K562 (cell line): ENCODE measurements around the gene DSP. TPM values are rescaled to one million over a fixed set of nuclear protein-coding genes. Genes with fewer than 3 reads are reported as not detected.

Source experiments
- ATAC-seq: fragments of 200-7000 bp; cut with Tn5 transposase; 3 replicates; pipeline ENCODE4 v1.9.1; 2020; ENCODE audit warnings: moderate library complexity
- BruUV-seq: library from RNA; stranded (reverse); fragments of 400-500 nt; replicated peaks from 2 replicates; lab custom pipeline; 2021; lab: Mats Ljungman, UMichigan
- CTCF ChIA-PET: fragments of 300-600 bp; formaldehyde crosslinking; extraction: SDS; loops from one replicate; lab custom pipeline; 2021; ENCODE audit warnings: low intra/inter-chr PET ratio; lab: Yijun Ruan, JAX
- POLR2A ChIA-PET: fragments of 300-600, 350-650 bp; sonication (Branson Sonifier 250); formaldehyde crosslinking; extraction: SDS; loops from one replicate; lab custom pipeline; 2021; ENCODE audit warnings: antibody characterized with exemption, inconsistent platforms; lab: Yijun Ruan, JAX
- DNase-seq, 4 experiments: peaks; one replicate each; pipeline versions ENCODE4 v3.0.0 to v3.0.0-alpha.2; 2011 to 2018; ENCODE audit warnings: low spot score in 3 of 4, mixed read lengths in 3 of 4; ENCODE audit errors: extremely low read depth in 1 of 4
- FAIRE-seq: peaks from 2 replicates; lab custom pipeline; 2011; peaks lifted over from hg19 to GRCh38; lab: Jason Lieb, UNC
- H2AFZ ChIP-seq: 2 replicates; pipeline ENCODE4 v1.6.0; 2011; ENCODE audit warnings: low read depth, low read length, control low read depth, inconsistent platforms
- H3K27ac ChIP-seq: fragments of 200-600 bp; 3 replicates; pipeline ENCODE4 v1.8.0; 2011; ENCODE audit warnings: low read depth, mild to moderate bottlenecking, control low read depth, inconsistent platforms, low read length, moderate library complexity, mixed read lengths; ENCODE audit errors: extremely low read depth
- H3K27me3 ChIP-seq, 2 experiments: fragments of 300-600 bp in 1 of 2; 2 replicates in 1 of 2; 3 replicates in 1 of 2; pipeline versions ENCODE4 v1.6.0 to v1.8.0; 2011; ENCODE audit warnings: inconsistent platforms in 2 of 2, low read length in 2 of 2, mild to moderate bottlenecking in 1 of 2, mixed read lengths in 1 of 2, moderate library complexity in 1 of 2; ENCODE audit not compliant: control insufficient read depth in 2 of 2, insufficient read depth in 2 of 2
- H3K36me3 ChIP-seq: fragments of 300-600 bp; 3 replicates; pipeline ENCODE4 v1.8.0; 2011; ENCODE audit warnings: mild to moderate bottlenecking, low read length, inconsistent platforms; ENCODE audit not compliant: control insufficient read depth, insufficient read depth
- H3K4me1 ChIP-seq, 2 experiments: fragments of 200-600 bp in 1 of 2; replicated peaks in 1 of 2; 2 replicates in 1 of 2; 3 replicates in 1 of 2; pipeline versions ENCODE4 v1.5.1 to v1.8.0; 2011; ENCODE audit warnings: inconsistent platforms in 2 of 2, low read length in 2 of 2, mild to moderate bottlenecking in 1 of 2, mixed read lengths in 1 of 2, moderate library complexity in 1 of 2; ENCODE audit not compliant: control insufficient read depth in 2 of 2, insufficient read depth in 2 of 2
- H3K4me2 ChIP-seq: 2 replicates; pipeline ENCODE4 v1.6.1; 2011; ENCODE audit warnings: low read length, control low read depth, inconsistent platforms, mixed read lengths; ENCODE audit not compliant: insufficient read depth
- H3K4me3 ChIP-seq: fragments of 200-600 bp; sonication (generic), shearing (Covaris generic); 2 replicates; pipeline ENCODE4 v1.5.1; 2016; ENCODE audit warnings: control low read depth, inconsistent platforms
- H3K79me2 ChIP-seq: fragments of 200-600 bp; 3 replicates; pipeline ENCODE4 v1.8.0; 2011; ENCODE audit warnings: low read length, inconsistent platforms; ENCODE audit not compliant: control insufficient read depth, insufficient read depth
- H3K9ac ChIP-seq, 2 experiments: 2 replicates each; pipeline versions ENCODE4 v1.6.0 to v1.6.1; 2011; ENCODE audit warnings: low read depth in 2 of 2, low read length in 2 of 2, control low read depth in 1 of 2, inconsistent platforms in 1 of 2, mild to moderate bottlenecking in 1 of 2, mixed read lengths in 1 of 2; ENCODE audit not compliant: insufficient read depth in 1 of 2
- H3K9me1 ChIP-seq: one replicate; pipeline ENCODE4 v1.6.0; 2011; ENCODE audit warnings: inconsistent platforms, mild to moderate bottlenecking, low read length, moderate library complexity; ENCODE audit not compliant: control insufficient read depth, insufficient read depth
- H3K9me3 ChIP-seq: replicated peaks from 2 replicates; pipeline ENCODE4 v1.5.1; 2011; ENCODE audit warnings: low read depth, low read length, inconsistent platforms; ENCODE audit not compliant: control insufficient read depth, insufficient read depth
- H4K20me1 ChIP-seq: replicated peaks from 2 replicates; pipeline ENCODE4 v1.6.1; 2011; ENCODE audit warnings: low read length, inconsistent platforms, mixed read lengths; ENCODE audit not compliant: control insufficient read depth, insufficient read depth
- CBX2 ChIP-seq: fragments of 200-600 bp; sonication (generic); IDR thresholded peaks from one replicate; pipeline ENCODE4 v1.6.1; 2012; ENCODE audit warnings: mild to moderate bottlenecking, low read length, inconsistent platforms; ENCODE audit not compliant: insufficient read depth, poor library complexity, severe bottlenecking
- TAF1 ChIP-seq: IDR thresholded peaks from 2 replicates; pipeline ENCODE4 v1.6.1; 2011; ENCODE audit warnings: mild to moderate bottlenecking, low read length, moderate library complexity; ENCODE audit not compliant: insufficient read depth, control insufficient read depth, severe bottlenecking; ENCODE audit errors: extremely low read depth
- YY1 ChIP-seq, 3 experiments: IDR thresholded peaks; 2 replicates each; pipeline ENCODE4 v1.6.1; 2011; ENCODE audit warnings: low read length in 2 of 3, mild to moderate bottlenecking in 2 of 3, moderate library complexity in 2 of 3, borderline replicate concordance in 1 of 3, control low read depth in 1 of 3, low read depth in 1 of 3; ENCODE audit not compliant: insufficient read depth in 3 of 3, insufficient replicate concordance in 2 of 3, control insufficient read depth in 1 of 3, insufficient read length in 1 of 3; ENCODE audit errors: extremely low read depth in 1 of 3
- ZNF217 ChIP-seq: sonication (generic); formaldehyde crosslinking; IDR thresholded peaks from 2 replicates; pipeline ENCODE4 v1.8.0; 2022; ENCODE audit warnings: mild to moderate bottlenecking, missing genetic modification reagents
- WGBS: fragments of 100-300 bp; shearing (Covaris generic); methylation state at CpG from one replicate; pipeline ENCODE4 v1.1.6; 2016; ENCODE audit warnings: low coverage, mixed read lengths; ENCODE audit not compliant: insufficient coverage; ENCODE audit errors: missing lambda C conversion rate; 5-methylcytosine and 5-hydroxymethylcytosine counted together
- in situ Hi-C: fragments of 300-500 bp; cut with MboI; formaldehyde crosslinking; loops from 4 replicates; pipeline ENCODE4 v1.15.0; 2018; ENCODE audit warnings: inconsistent platforms, mixed read lengths
- intact Hi-C: fragments of 100-400 bp; cut with micrococcal nuclease; formaldehyde crosslinking; loops from 2 replicates; pipeline ENCODE4 v1.14.2; 2022
- polyA plus RNA-seq, 8 experiments: library from polyadenylated mRNA; depleted of rRNA in 4 of 8; stranded (reverse) in 5 of 8; unstranded in 3 of 8; fragments of >200 nt; fragmentation: Nextera tagmentation in 2 of 8; fragmentation: Illumina TruSeq in 1 of 8; extraction: Ambion mirVana in 2 of 8; extraction: Trizol in 1 of 8; gene quantifications; 2 replicates each; pipeline versions ENCODE4 v1.2.1 to v1.2.3, GENCODE V29; 2011 to 2014; ENCODE audit warnings: inconsistent platforms in 1 of 8, missing spikeins in 1 of 8
- total RNA-seq, 7 experiments: library from RNA; depleted of rRNA in 6 of 7; stranded (reverse); fragments of >200 nt in 6 of 7; fragmentation: Illumina TruSeq in 2 of 7; extraction: Trizol in 2 of 7; gene quantifications; 2 replicates each; pipeline versions ENCODE4 v1.2.1 to v1.2.3, GENCODE V29; 2011 to 2021; ENCODE audit warnings: low replicate concordance in 1 of 7

DSP gene
- total and polyA plus RNA-seq, 9 of the 15 experiments (the other 6 are each of a cell fraction or from before 2014, with no cell fraction given), result under 0.01 to 0.24 (median 0.03) TPM; not detected in 2

DNA sequence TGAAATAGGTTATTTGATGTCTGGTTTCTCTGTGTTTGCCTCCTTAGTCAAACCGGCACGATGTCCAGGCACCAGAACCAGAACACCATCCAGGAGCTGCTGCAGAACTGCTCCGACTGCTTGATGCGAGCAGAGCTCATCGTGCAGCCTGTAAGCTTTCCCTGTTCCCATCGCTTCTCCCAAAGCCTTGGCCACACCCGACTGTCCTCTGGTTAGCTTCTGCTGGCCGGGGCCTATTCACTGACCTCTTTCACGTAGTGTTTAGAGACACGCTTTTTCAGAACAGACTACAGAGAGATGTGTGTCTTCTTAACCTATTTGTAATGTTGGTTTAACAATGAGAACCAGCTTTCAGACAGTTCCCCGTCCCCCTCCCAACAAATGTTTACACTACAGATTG lies 14.2 kb downstream of the DSP start:
- POLR2A ChIA-PET, result interaction anchor here (0.7 kb wide), 1 partner anchor 187 kb away, joined by 3 read pairs; no protein-coding TSS in a partner anchor
- BruUV-seq, result no TSS peak
- no peak overlapping the region for H2AFZ ChIP-seq
- ATAC-seq (peak; percentile 31; the same call in 2 of the 3 replicates), FAIRE-seq (no peak), DNase-seq (no peak)
- H3K27ac ChIP-seq, result no peak overlapping the region
- H3K79me2 ChIP-seq, result no peaks in the 10 kb centered on the region
- H3K4me2 ChIP-seq, result no peak overlapping the region
- H3K36me3 ChIP-seq, result no peaks in the 10 kb centered on the region
- WGBS, result 1% methylated on average over 11 of the region's 11 CpGs
- in situ Hi-C loops (no loop called here), intact Hi-C loops (no loop called here)
- CTCF ChIA-PET, result no interaction called here
- peaks cover 47 to 64% of the 10 kb centered on the region in 2 experiments for H3K27me3 ChIP-seq
- no peaks in the 10 kb centered on the region for H3K9me1 ChIP-seq
- peak; percentile 83 for TF ChIP-seq CBX2
- no peak for TF ChIP-seq YY1 (IDR thresholded peaks at IDR 0.05; ENCODE audit: borderline replicate concordance in 1 of 3, control insufficient read depth in 1 of 3, extremely low read depth in 1 of 3, insufficient read depth in 3 of 3, insufficient read length in 1 of 3, insufficient replicate concordance in 2 of 3, low read depth in 1 of 3, low read length in 2 of 3)
- no peak for TF ChIP-seq ZNF217
- TF ChIP-seq TAF1, result no peak
- H3K9me3 ChIP-seq, result no peaks in the 10 kb centered on the region
- no peak overlapping the region for H3K9ac ChIP-seq
- no peaks in the 10 kb centered on the region for H3K4me1 ChIP-seq
- peaks cover 6% of the 10 kb centered on the region; the same call in 1 of the 2 replicates for H4K20me1 ChIP-seq
- H3K4me3 ChIP-seq, result no peak overlapping the region
